Measurements from ENCODE around the gene DLG2.

The DLG2 gene

GRCh38 chr11:83537131-83537610, 2090.0 kb downstream of the DLG2 start:
- no peak for FAIRE-seq
- no peak for DNase-seq (ENCODE audit: extremely low spot score, insufficient read length, low read depth)

- no peak for FAIRE-seq
- no peak for DNase-seq (ENCODE audit: extremely low spot score, insufficient read length, low read depth)
These were observed 2094.0 kb downstream of the DLG2 start for GRCh38 chr11:83533166-83533565.

- DNase-seq (ENCODE audit: extremely low spot score, insufficient read length, low read depth) (no peak), FAIRE-seq (no peak)
These were observed 2098.3 kb downstream of the DLG2 start for GRCh38 chr11:83528877-83529276.

GRCh38 chr11:83528225-83528624, 2098.9 kb downstream of the DLG2 start:
- no peak for FAIRE-seq
- DNase-seq (ENCODE audit: extremely low spot score, insufficient read length, low read depth): no peak

GRCh38 chr11:83523676-83524075, 2103.5 kb downstream of the DLG2 start:
- no peak for DNase-seq (ENCODE audit: extremely low spot score, insufficient read length, low read depth)
- FAIRE-seq: no peak

GRCh38 chr11:83522911-83523310, 2104.2 kb downstream of the DLG2 start:
- FAIRE-seq: no peak
- no peak for DNase-seq (ENCODE audit: extremely low spot score, insufficient read length, low read depth)

- no peak for FAIRE-seq
- DNase-seq (ENCODE audit: extremely low spot score, insufficient read length, low read depth): no peak
These were observed 2105.2 kb downstream of the DLG2 start for GRCh38 chr11:83521647-83522596.

GRCh38 chr11:83520849-83521248, 2106.3 kb downstream of the DLG2 start:
- FAIRE-seq: no peak

GRCh38 chr11:83511646-83512045, 2115.5 kb downstream of the DLG2 start:
- DNase-seq (ENCODE audit: extremely low spot score, insufficient read length, low read depth) (no peak), FAIRE-seq (no peak)

More at GRCh38 chr11:83520849-83521248, 2106.3 kb downstream of the DLG2 start:
- no peak for DNase-seq (ENCODE audit: extremely low spot score, insufficient read length, low read depth)

- FAIRE-seq (no peak), DNase-seq (ENCODE audit: extremely low spot score, insufficient read length, low read depth) (no peak)
These were observed 2116.3 kb downstream of the DLG2 start for GRCh38 chr11:83510530-83511460.

- DNase-seq (ENCODE audit: extremely low spot score, insufficient read length, low read depth) (no peak), FAIRE-seq (no peak)
These were observed 2118.3 kb downstream of the DLG2 start for GRCh38 chr11:83508804-83509203.

GRCh38 chr11:83502041-83502440, 2125.1 kb downstream of the DLG2 start:
- FAIRE-seq: no peak
- DNase-seq (ENCODE audit: extremely low spot score, insufficient read length, low read depth): no peak

GRCh38 chr11:83493917-83494316, 2133.2 kb downstream of the DLG2 start:
- FAIRE-seq: no peak
- no peak for DNase-seq (ENCODE audit: extremely low spot score, insufficient read length, low read depth)

GRCh38 chr11:83493034-83493433, 2134.1 kb downstream of the DLG2 start:
- DNase-seq (ENCODE audit: extremely low spot score, insufficient read length, low read depth) (no peak), FAIRE-seq (no peak)

GRCh38 chr11:83483808-83484207, 2143.3 kb downstream of the DLG2 start:
- FAIRE-seq: no peak
- DNase-seq (ENCODE audit: extremely low spot score, insufficient read length, low read depth): no peak

GRCh38 chr11:83480811-83481210, 2146.3 kb downstream of the DLG2 start:
- no peak for FAIRE-seq
- DNase-seq (ENCODE audit: extremely low spot score, insufficient read length, low read depth): no peak

- no peak for DNase-seq (ENCODE audit: extremely low spot score, insufficient read length, low read depth)
- no peak for FAIRE-seq
These were observed 2146.9 kb downstream of the DLG2 start for GRCh38 chr11:83480251-83480650.

- no peak for FAIRE-seq
These were observed 2149.4 kb downstream of the DLG2 start for GRCh38 chr11:83477772-83478171.

GRCh38 chr11:83475760-83476159, 2151.4 kb downstream of the DLG2 start:
- no peak for FAIRE-seq
- no peak for DNase-seq (ENCODE audit: extremely low spot score, insufficient read length, low read depth)

More at GRCh38 chr11:83477772-83478171, 2149.4 kb downstream of the DLG2 start:
- no peak for DNase-seq (ENCODE audit: extremely low spot score, insufficient read length, low read depth)

GRCh38 chr11:83473743-83474142, 2153.4 kb downstream of the DLG2 start:
- DNase-seq (ENCODE audit: extremely low spot score, insufficient read length, low read depth) (no peak), FAIRE-seq (no peak)

All from GM18507 (cell line).